ENCODE measurements around the gene SAAL1.

SAAL1 gene

GRCh38 chr11:18111005-18111404 lies 5.1 kb upstream of the SAAL1 start:
- no peak overlapping the region for H3K4me3 ChIP-seq (ENCODE audit: low read depth, low read length)
- no peak for DNase-seq
- no peaks in the 10 kb centered on the region for H3K36me3 ChIP-seq
- no peak overlapping the region for H3K27ac ChIP-seq
- no peaks in the 10 kb centered on the region for H3K27me3 ChIP-seq (ENCODE audit: insufficient read depth, low read depth, severe bottlenecking)
- H3K9me3 ChIP-seq (ENCODE audit: severe bottlenecking): no peaks in the 10 kb centered on the region
- no peak for TF ChIP-seq CTCF (IDR thresholded peaks at IDR 0.05; ENCODE audit: low read depth, low read length)

GRCh38 chr11:18108254-18108653 lies 2.4 kb upstream of the SAAL1 start:
- no peak overlapping the region for H3K27ac ChIP-seq
- peaks cover 15% of the 10 kb centered on the region for H3K36me3 ChIP-seq
- H3K9me3 ChIP-seq (ENCODE audit: severe bottlenecking): no peaks in the 10 kb centered on the region
- H3K27me3 ChIP-seq (ENCODE audit: insufficient read depth, low read depth, severe bottlenecking): no peaks in the 10 kb centered on the region
- no peak for DNase-seq
- TF ChIP-seq CTCF (IDR thresholded peaks at IDR 0.05; ENCODE audit: low read depth, low read length): no peak
- H3K4me3 ChIP-seq (ENCODE audit: low read depth, low read length): no peak overlapping the region

GRCh38 chr11:18106688-18107087 lies 806 bp upstream of the SAAL1 start:
- H3K9me3 ChIP-seq (ENCODE audit: severe bottlenecking): no peaks in the 10 kb centered on the region
- DNase-seq: no peak

GRCh38 chr11:18105086-18105801 lies 638 bp downstream of the SAAL1 start:
- Histone ChIP-seq H3K36me3 (peaks cover 42% of the 10 kb centered on the region), H3K4me3 (ENCODE audit: low read depth, low read length) (peak overlapping the region; percentile 98), H3K27me3 (ENCODE audit: insufficient read depth, low read depth, severe bottlenecking) (no peaks in the 10 kb centered on the region), H3K9me3 (ENCODE audit: severe bottlenecking) (no peaks in the 10 kb centered on the region), H3K27ac (peak overlapping the region; percentile 88)
- no peak for TF ChIP-seq CTCF (IDR thresholded peaks at IDR 0.05; ENCODE audit: low read depth, low read length)
- no peak for DNase-seq

More at GRCh38 chr11:18106688-18107087, 806 bp upstream of the SAAL1 start:
- Histone ChIP-seq H3K27me3 (ENCODE audit: insufficient read depth, low read depth, severe bottlenecking) (no peaks in the 10 kb centered on the region), H3K36me3 (peaks cover 31% of the 10 kb centered on the region), H3K27ac (no peak overlapping the region), H3K4me3 (ENCODE audit: low read depth, low read length) (no peak overlapping the region)
- TF ChIP-seq CTCF (IDR thresholded peaks at IDR 0.05; ENCODE audit: low read depth, low read length): no peak

GRCh38 chr11:18100926-18101656 lies 4.8 kb downstream of the SAAL1 start:
- H3K4me3 ChIP-seq (ENCODE audit: low read depth, low read length): no peak overlapping the region
- H3K36me3 ChIP-seq: peaks cover 75% of the 10 kb centered on the region
- H3K27me3 ChIP-seq (ENCODE audit: insufficient read depth, low read depth, severe bottlenecking): no peaks in the 10 kb centered on the region
- no peak for DNase-seq
- TF ChIP-seq CTCF (IDR thresholded peaks at IDR 0.05; ENCODE audit: low read depth, low read length): no peak
- no peaks in the 10 kb centered on the region for H3K9me3 ChIP-seq (ENCODE audit: severe bottlenecking)
- H3K27ac ChIP-seq: no peak overlapping the region

Measured in WERI-Rb-1 (cell line).